Measurements from ENCODE around the gene TNFSF8.

Gene TNFSF8

GRCh38 chr9:114902786-114903524, 27.4 kb downstream of the TNFSF8 start:
- no peak for DNase-seq (ENCODE audit: low read depth)

GRCh38 chr9:114900942-114901802, 29.2 kb downstream of the TNFSF8 start:
- no peak for DNase-seq (ENCODE audit: low read depth)

GRCh38 chr9:114899995-114900394, 30.4 kb downstream of the TNFSF8 start:
- no peak for DNase-seq (ENCODE audit: low read depth)

GRCh38 chr9:114899461-114899860, 30.9 kb downstream of the TNFSF8 start:
- DNase-seq (ENCODE audit: low read depth): no peak

GRCh38 chr9:114898741-114899140, 31.6 kb downstream of the TNFSF8 start:
- DNase-seq (ENCODE audit: low read depth): no peak

- no peak for DNase-seq (ENCODE audit: low read depth)
Measured at GRCh38 chr9:114897196-114897595, 33.2 kb downstream of the TNFSF8 start.

- DNase-seq (ENCODE audit: low read depth): no peak
Measured at GRCh38 chr9:114896344-114896743, 34.0 kb downstream of the TNFSF8 start.

- DNase-seq (ENCODE audit: low read depth): no peak
Measured at GRCh38 chr9:114895521-114895991, 34.8 kb downstream of the TNFSF8 start.

GRCh38 chr9:114894609-114895433, 35.6 kb downstream of the TNFSF8 start:
- peak; percentile 90 for DNase-seq (ENCODE audit: low read depth)

- DNase-seq (ENCODE audit: low read depth): no peak
Measured at GRCh38 chr9:114894206-114894605, 36.2 kb downstream of the TNFSF8 start.

- no peak for DNase-seq (ENCODE audit: low read depth)
Measured at GRCh38 chr9:114893221-114894010, 37.0 kb downstream of the TNFSF8 start.

GRCh38 chr9:114889802-114890224, 40.6 kb downstream of the TNFSF8 start:
- DNase-seq (ENCODE audit: low read depth): no peak

GRCh38 chr9:114888607-114889006, 41.8 kb downstream of the TNFSF8 start:
- DNase-seq (ENCODE audit: low read depth): no peak

- DNase-seq (ENCODE audit: low read depth): no peak
Measured at GRCh38 chr9:114887963-114888362, 42.4 kb downstream of the TNFSF8 start.

GRCh38 chr9:114884787-114885452, 45.5 kb downstream of the TNFSF8 start:
- DNase-seq (ENCODE audit: low read depth): no peak

GRCh38 chr9:114883709-114884108, 46.7 kb downstream of the TNFSF8 start:
- no peak for DNase-seq (ENCODE audit: low read depth)

- DNase-seq (ENCODE audit: low read depth): no peak
Measured at GRCh38 chr9:114880291-114880745, 50.1 kb downstream of the TNFSF8 start.

GRCh38 chr9:114878879-114879564, 51.4 kb downstream of the TNFSF8 start:
- DNase-seq (ENCODE audit: low read depth): no peak

GRCh38 chr9:114869845-114870244, 60.5 kb downstream of the TNFSF8 start:
- DNase-seq (ENCODE audit: low read depth): no peak

GRCh38 chr9:114869378-114869777, 61.0 kb downstream of the TNFSF8 start:
- DNase-seq (ENCODE audit: low read depth): no peak

All from HS-27A (cell line).